Natural killer cell treated with Interleukin-12 subunit alpha and Interleukin-12 subunit beta and Interleukin-15 and Interleukin-18, amount 100 ng/mL, for 72 hours (primary cell): ENCODE data around the gene PRR32. TPM values are rescaled to one million over a fixed set of nuclear protein-coding genes. Genes with fewer than 3 reads are reported as not detected.
"Not testable (repeated sequence)": the region's sequence is repeated elsewhere in the genome, so short reads cannot be mapped to it uniquely, and the experiment has no call there.

Source experiments
- ATAC-seq, 2 donors: fragments of 150-1000 bp; cut with Tn5 transposase in 1 of 2; sonication (Bioruptor Pico), chemical (Tn5 transposase) in 1 of 2; 2 replicates each; pipeline ENCODE4 v1.10.0; 2021
- DNase-seq: peaks from one replicate; pipeline ENCODE4 v3.0.0; 2022; ENCODE audit warnings: low spot score
- H3K27ac Mint-ChIP-seq, 2 donors: 1 replicate in 1 of 2; 2 replicates in 1 of 2; pipeline ENCODE4 v1.8.0; 2022; ENCODE audit warnings: mixed read lengths in 2 of 2, mild to moderate bottlenecking in 1 of 2, moderate library complexity in 1 of 2
- H3K27me3 Mint-ChIP-seq, 2 donors: 1 replicate in 1 of 2; 2 replicates in 1 of 2; pipeline ENCODE4 v1.8.0; 2022; ENCODE audit warnings: mixed read lengths in 2 of 2
- H3K36me3 Mint-ChIP-seq: one replicate; pipeline ENCODE4 v1.8.0; 2022; ENCODE audit warnings: mixed read lengths
- H3K4me1 Mint-ChIP-seq, 2 donors: 1 replicate in 1 of 2; 2 replicates in 1 of 2; pipeline ENCODE4 v1.8.0; 2022; ENCODE audit warnings: low read depth in 2 of 2, mixed read lengths in 2 of 2, mild to moderate bottlenecking in 1 of 2
- H3K4me3 Mint-ChIP-seq: one replicate; pipeline ENCODE4 v1.8.0; 2022; ENCODE audit warnings: mixed read lengths
- H3K9me3 Mint-ChIP-seq: 2 replicates; pipeline ENCODE4 v1.8.0; 2022; ENCODE audit warnings: mixed read lengths
- total RNA-seq, 2 donors: library from RNA; stranded (reverse); gene quantifications; one replicate each; pipeline ENCODE4 v1.2.3, GENCODE V29; 2022

PRR32 gene
- not detected for total RNA-seq

- DNase-seq, result no peak
- Mint-ChIP-seq H3K4me1 (no peaks in the 10 kb centered on the region), H3K4me3 (no peak within 1 kb of the TSS), H3K36me3 (no peaks in the 10 kb centered on the region), H3K27ac (no peak within 1 kb of the TSS), H3K27me3 (no peaks in the 10 kb centered on the region), H3K9me3 (no peaks in the 10 kb centered on the region)
- ATAC-seq, result no peak
Measured at GRCh38 chrX:126819429-126819828, at the start of gene PRR32. TSS of gene PRR32 (plus strand) at chrX:126819729. CDS start at chrX:126819844, 115 bp downstream.

GRCh38 chrX:126770179-126770578 lies 49.4 kb upstream of the PRR32 start:
- H3K4me1 Mint-ChIP-seq, result no peaks in the 10 kb centered on the region
- no peaks in the 10 kb centered on the region for H3K9me3 Mint-ChIP-seq
- no peak for ATAC-seq
- H3K4me3 Mint-ChIP-seq, result no peak overlapping the region
- no peaks in the 10 kb centered on the region for H3K27me3 Mint-ChIP-seq
- no peaks in the 10 kb centered on the region for H3K36me3 Mint-ChIP-seq
- DNase-seq, result no peak
- H3K27ac Mint-ChIP-seq, result no peak overlapping the region

GRCh38 chrX:126785539-126785938 lies 34.0 kb upstream of the PRR32 start:
- no peaks in the 10 kb centered on the region for H3K4me1 Mint-ChIP-seq
- no peaks in the 10 kb centered on the region for H3K9me3 Mint-ChIP-seq
- DNase-seq, result no peak
- H3K4me3 Mint-ChIP-seq, result no peak overlapping the region
- ATAC-seq, result no peak
- no peaks in the 10 kb centered on the region for H3K36me3 Mint-ChIP-seq
- no peaks in the 10 kb centered on the region for H3K27me3 Mint-ChIP-seq
- H3K27ac Mint-ChIP-seq, result no peak overlapping the region

- DNase-seq (no peak), ATAC-seq (no peak)
- no peaks in the 10 kb centered on the region for H3K4me1 Mint-ChIP-seq
- peaks cover 5% of the 10 kb centered on the region for H3K36me3 Mint-ChIP-seq
- no peak overlapping the region for H3K4me3 Mint-ChIP-seq
- peaks cover 4% of the 10 kb centered on the region for H3K9me3 Mint-ChIP-seq
- H3K27me3 Mint-ChIP-seq, result peaks cover 0 to 2% of the 10 kb centered on the region in 2 donors
- H3K27ac Mint-ChIP-seq, result no peak overlapping the region
Measured at GRCh38 chrX:126799059-126799458, 20.5 kb upstream of the PRR32 start.

GRCh38 chrX:126806784-126807183 lies 12.7 kb upstream of the PRR32 start:
- not testable (repeated sequence) for H3K9me3 Mint-ChIP-seq, H3K27me3 Mint-ChIP-seq, H3K36me3 Mint-ChIP-seq, H3K4me3 Mint-ChIP-seq, H3K4me1 Mint-ChIP-seq, H3K27ac Mint-ChIP-seq, ATAC-seq, DNase-seq

- no peak overlapping the region for H3K27ac Mint-ChIP-seq
- no peaks in the 10 kb centered on the region for H3K27me3 Mint-ChIP-seq
- peaks cover 4% of the 10 kb centered on the region for H3K36me3 Mint-ChIP-seq
- H3K9me3 Mint-ChIP-seq, result no peaks in the 10 kb centered on the region
- ATAC-seq (no peak), DNase-seq (no peak)
- H3K4me3 Mint-ChIP-seq, result no peak overlapping the region
- H3K4me1 Mint-ChIP-seq, result no peaks in the 10 kb centered on the region
Measured at GRCh38 chrX:126815806-126816205, 3.7 kb upstream of the PRR32 start.

GRCh38 chrX:126820700-126821420 lies 1.3 kb downstream of the PRR32 start:
- H3K9me3 Mint-ChIP-seq, result no peaks in the 10 kb centered on the region

GRCh38 chrX:126824338-126825007 lies 4.9 kb downstream of the PRR32 start:
- H3K27ac Mint-ChIP-seq, result no peak overlapping the region
- no peaks in the 10 kb centered on the region for H3K4me1 Mint-ChIP-seq
- H3K4me3 Mint-ChIP-seq, result no peak overlapping the region
- H3K9me3 Mint-ChIP-seq, result no peaks in the 10 kb centered on the region
- DNase-seq (no peak), ATAC-seq (no peak)
- no peaks in the 10 kb centered on the region for H3K36me3 Mint-ChIP-seq
- no peaks in the 10 kb centered on the region for H3K27me3 Mint-ChIP-seq

More at GRCh38 chrX:126820700-126821420, 1.3 kb downstream of the PRR32 start:
- H3K4me1 Mint-ChIP-seq, result no peaks in the 10 kb centered on the region
- no peaks in the 10 kb centered on the region for H3K27me3 Mint-ChIP-seq
- H3K4me3 Mint-ChIP-seq, result no peak overlapping the region
- no peak overlapping the region for H3K27ac Mint-ChIP-seq
- no peak for ATAC-seq
- DNase-seq, result no peak
- H3K36me3 Mint-ChIP-seq, result no peaks in the 10 kb centered on the region

- Mint-ChIP-seq H3K4me3 (no peak overlapping the region), H3K27ac (no peak overlapping the region), H3K4me1 (no peaks in the 10 kb centered on the region), H3K9me3 (no peaks in the 10 kb centered on the region), H3K27me3 (no peaks in the 10 kb centered on the region), H3K36me3 (no peaks in the 10 kb centered on the region)
- DNase-seq (no peak), ATAC-seq (no peak)
Measured at GRCh38 chrX:126825566-126826193, 6.2 kb downstream of the PRR32 start.

GRCh38 chrX:126836186-126836585 lies 16.7 kb downstream of the PRR32 start:
- H3K27me3 Mint-ChIP-seq, result peaks cover 0 to 5% of the 10 kb centered on the region in 2 donors
- no peaks in the 10 kb centered on the region for H3K36me3 Mint-ChIP-seq
- no peak overlapping the region for H3K4me3 Mint-ChIP-seq
- ATAC-seq (no peak), DNase-seq (no peak)
- peaks cover 6% of the 10 kb centered on the region for H3K9me3 Mint-ChIP-seq
- no peaks in the 10 kb centered on the region for H3K4me1 Mint-ChIP-seq
- H3K27ac Mint-ChIP-seq, result no peak overlapping the region

- no peaks in the 10 kb centered on the region for H3K9me3 Mint-ChIP-seq
- H3K4me1 Mint-ChIP-seq, result no peaks in the 10 kb centered on the region
- no peaks in the 10 kb centered on the region for H3K36me3 Mint-ChIP-seq
- H3K4me3 Mint-ChIP-seq, result no peak overlapping the region
- H3K27me3 Mint-ChIP-seq, result no peaks in the 10 kb centered on the region
- DNase-seq (no peak), ATAC-seq (no peak)
- H3K27ac Mint-ChIP-seq, result no peak overlapping the region
Measured at GRCh38 chrX:126847143-126847542, 27.6 kb downstream of the PRR32 start.

GRCh38 chrX:126855839-126856524 lies 36.5 kb downstream of the PRR32 start:
- H3K27ac Mint-ChIP-seq, result no peak overlapping the region
- no peaks in the 10 kb centered on the region for H3K36me3 Mint-ChIP-seq
- no peaks in the 10 kb centered on the region for H3K4me1 Mint-ChIP-seq
- ATAC-seq (no peak), DNase-seq (no peak)
- H3K27me3 Mint-ChIP-seq, result no peaks in the 10 kb centered on the region
- peaks cover 4% of the 10 kb centered on the region for H3K9me3 Mint-ChIP-seq
- no peak overlapping the region for H3K4me3 Mint-ChIP-seq
